ENCODE measurements around the gene SNX6. TPM values are rescaled to one million over a fixed set of nuclear protein-coding genes. Genes with fewer than 3 reads are reported as not detected.

Gene SNX6
- total and polyA plus RNA-seq, 4 donors = 14.7 to 79.4 (median 52.0) TPM

GRCh38 chr14:34633742-34634141 is 3.8 kb upstream of the SNX6 start:
- Histone ChIP-seq H3K9ac (ENCODE audit: insufficient read depth in 1 of 2, low read length in 2 of 2) (no peak overlapping the region), H3K27me3 (ENCODE audit: control insufficient read depth in 3 of 3, insufficient read depth in 3 of 3, low read length in 2 of 3) (no peaks in the 10 kb centered on the region), H3K36me3 (ENCODE audit: control insufficient read depth in 4 of 4, insufficient read depth in 4 of 4, low read length in 4 of 4) (no peaks in the 10 kb centered on the region), H3K27ac (ENCODE audit: low read depth in 1 of 2, low read length in 1 of 2) (no peak overlapping the region), H3K9me3 (ENCODE audit: control insufficient read depth in 4 of 4, insufficient read depth in 3 of 4, low read length in 3 of 4) (no peaks in the 10 kb centered on the region), H3K4me1 (ENCODE audit: control insufficient read depth in 5 of 5, insufficient read depth in 5 of 5, low read length in 5 of 5) (peaks cover 0 to 5% (median 1%) of the 10 kb centered on the region in 5 donors), H3K4me3 (no peak overlapping the region)
- ATAC-seq (ENCODE audit: insufficient read depth, low FRiP score) (no peak), DNase-seq (no peak)
- 19 to 59% methylated on average over 1 of the region's 1 CpG for WGBS, 2 donors
- no peak for TF ChIP-seq CTCF (IDR thresholded peaks at IDR 0.05; ENCODE audit: control extremely low read depth, extremely low read depth)

- no peak for TF ChIP-seq CTCF (IDR thresholded peaks at IDR 0.05; ENCODE audit: control extremely low read depth, extremely low read depth)
- no peak overlapping the region for H3K4me3 ChIP-seq
- ATAC-seq (ENCODE audit: insufficient read depth, low FRiP score) = no peak
- no peaks in the 10 kb centered on the region for H3K36me3 ChIP-seq (ENCODE audit: control insufficient read depth in 4 of 4, insufficient read depth in 4 of 4, low read length in 4 of 4)
- peaks cover 0 to 7% (median 3%) of the 10 kb centered on the region in 5 donors for H3K4me1 ChIP-seq (ENCODE audit: control insufficient read depth in 5 of 5, insufficient read depth in 5 of 5, low read length in 5 of 5)
- H3K27me3 ChIP-seq (ENCODE audit: control insufficient read depth in 3 of 3, insufficient read depth in 3 of 3, low read length in 2 of 3) = no peaks in the 10 kb centered on the region
- H3K9ac ChIP-seq (ENCODE audit: insufficient read depth in 1 of 2, low read length in 2 of 2) = no peak overlapping the region
- no peaks in the 10 kb centered on the region for H3K9me3 ChIP-seq (ENCODE audit: control insufficient read depth in 4 of 4, insufficient read depth in 3 of 4, low read length in 3 of 4)
- WGBS, 2 donors = 95 to 98% methylated on average over 5 of the region's 5 CpGs
- no peak overlapping the region for H3K27ac ChIP-seq (ENCODE audit: low read depth in 1 of 2, low read length in 1 of 2)
- no peak for DNase-seq
Measured at GRCh38 chr14:34632411-34632978, 2.5 kb upstream of the SNX6 start.

GRCh38 chr14:34629344-34629656 is 648 bp downstream of the SNX6 start:
- H3K36me3 ChIP-seq (ENCODE audit: control insufficient read depth in 4 of 4, insufficient read depth in 4 of 4, low read length in 4 of 4) = no peaks in the 10 kb centered on the region
- peak overlapping the region; percentile 77 to 91 for H3K9ac ChIP-seq (ENCODE audit: insufficient read depth in 1 of 2, low read length in 2 of 2)
- no peak for DNase-seq
- WGBS, 2 donors = 0 to 1% methylated on average over 13 of the region's 13 CpGs
- H3K4me1 ChIP-seq (ENCODE audit: control insufficient read depth in 5 of 5, insufficient read depth in 5 of 5, low read length in 5 of 5) = peaks cover 0 to 7% (median 3%) of the 10 kb centered on the region in 5 donors
- H3K4me3 ChIP-seq = peak overlapping the region; percentile 99
- peak overlapping the region; percentile 94 to 96 for H3K27ac ChIP-seq (ENCODE audit: low read depth in 1 of 2, low read length in 1 of 2)
- ATAC-seq (ENCODE audit: insufficient read depth, low FRiP score) = no peak
- H3K27me3 ChIP-seq (ENCODE audit: control insufficient read depth in 3 of 3, insufficient read depth in 3 of 3, low read length in 2 of 3) = no peaks in the 10 kb centered on the region
- no peaks in the 10 kb centered on the region for H3K9me3 ChIP-seq (ENCODE audit: control insufficient read depth in 4 of 4, insufficient read depth in 3 of 4, low read length in 3 of 4)
- TF ChIP-seq CTCF (IDR thresholded peaks at IDR 0.05; ENCODE audit: control extremely low read depth, extremely low read depth) = no peak

GRCh38 chr14:34628681-34629135 is 1.2 kb downstream of the SNX6 start:
- Histone ChIP-seq H3K36me3 (ENCODE audit: control insufficient read depth in 4 of 4, insufficient read depth in 4 of 4, low read length in 4 of 4) (peaks cover 0 to under 1% (median 0%) of the 10 kb centered on the region in 4 donors), H3K27me3 (ENCODE audit: control insufficient read depth in 3 of 3, insufficient read depth in 3 of 3, low read length in 2 of 3) (no peaks in the 10 kb centered on the region), H3K4me3 (no peak overlapping the region), H3K9ac (ENCODE audit: insufficient read depth in 1 of 2, low read length in 2 of 2) (peak overlapping the region in 1 of 2 donors; percentile 77), H3K27ac (ENCODE audit: low read depth in 1 of 2, low read length in 1 of 2) (no peak overlapping the region), H3K4me1 (ENCODE audit: control insufficient read depth in 5 of 5, insufficient read depth in 5 of 5, low read length in 5 of 5) (peaks cover 0 to 7% (median 3%) of the 10 kb centered on the region in 5 donors), H3K9me3 (ENCODE audit: control insufficient read depth in 4 of 4, insufficient read depth in 3 of 4, low read length in 3 of 4) (no peaks in the 10 kb centered on the region)
- TF ChIP-seq CTCF (IDR thresholded peaks at IDR 0.05; ENCODE audit: control extremely low read depth, extremely low read depth) = no peak
- DNase-seq = peak; percentile 34 to 60 (median 43)
- WGBS, 2 donors = 20 to 46% methylated on average over 5 of the region's 5 CpGs
- no peak for ATAC-seq (ENCODE audit: insufficient read depth, low FRiP score)
